Lower leg skin (tissue), 4 donors: ENCODE results near the gene C2CD5. TPM values are rescaled to one million over a fixed set of nuclear protein-coding genes. Genes with fewer than 3 reads are reported as not detected.

ENCODE experiments used
- DNase-seq, 2 donors: peaks; one replicate each; pipeline ENCODE4 v3.0.0-alpha.2; 2019; ENCODE audit warnings: low spot score in 2 of 2
- H3K4me3 ChIP-seq: fragments of 200-600 bp; sonication (generic); 2 replicates; pipeline ENCODE4 v1.5.1; 2017; ENCODE audit warnings: mild to moderate bottlenecking, low read depth; ENCODE audit not compliant: poor library complexity, severe bottlenecking
- POLR2A ChIP-seq, 2 donors: fragments of 450-650 bp; IDR thresholded peaks; one replicate each; pipeline ENCODE4 v1.6.1; 2016 to 2017; ENCODE audit warnings: antibody characterized with exemption in 2 of 2, mild to moderate bottlenecking in 1 of 2, moderate library complexity in 1 of 2
- WGBS, 2 donors: methylation state at CpG; one replicate each; pipeline ENCODE4 v1.1.5; 2018; 5-methylcytosine and 5-hydroxymethylcytosine counted together
- intact Hi-C: fragments of 100-400 bp; cut with DNase I; formaldehyde crosslinking; loops from one replicate; pipeline ENCODE4 v1.15.0; 2023; ENCODE audit warnings: low total_unique reads
- total RNA-seq, 4 donors: library from RNA; depleted of rRNA; stranded (reverse); fragments of >200 nt; gene quantifications; one replicate each; pipeline ENCODE4 v1.1.0, GENCODE V29; 2016
- TF ChIP-seq, protein P1 (sequence below), 3 donors: fragments of 450-650 bp; IDR thresholded peaks; one replicate each; pipeline ENCODE4 v1.5.1; 2016; ENCODE audit warnings: antibody characterized with exemption in 3 of 3, mild to moderate bottlenecking in 3 of 3, moderate library complexity in 2 of 3

Gene C2CD5
- total RNA-seq, 4 donors from 2014 or later: 19.3 to 22.6 (median 19.9) TPM

- WGBS, 2 donors: 75 to 90% methylated on average over 3 of the region's 3 CpGs
- H3K4me3 ChIP-seq: no peak overlapping the region
- no peak for DNase-seq
- intact Hi-C loops: no loop called here
- TF ChIP-seq POLR2A (IDR thresholded peaks at IDR 0.05): no peak
- TF ChIP-seq, protein P1, sequence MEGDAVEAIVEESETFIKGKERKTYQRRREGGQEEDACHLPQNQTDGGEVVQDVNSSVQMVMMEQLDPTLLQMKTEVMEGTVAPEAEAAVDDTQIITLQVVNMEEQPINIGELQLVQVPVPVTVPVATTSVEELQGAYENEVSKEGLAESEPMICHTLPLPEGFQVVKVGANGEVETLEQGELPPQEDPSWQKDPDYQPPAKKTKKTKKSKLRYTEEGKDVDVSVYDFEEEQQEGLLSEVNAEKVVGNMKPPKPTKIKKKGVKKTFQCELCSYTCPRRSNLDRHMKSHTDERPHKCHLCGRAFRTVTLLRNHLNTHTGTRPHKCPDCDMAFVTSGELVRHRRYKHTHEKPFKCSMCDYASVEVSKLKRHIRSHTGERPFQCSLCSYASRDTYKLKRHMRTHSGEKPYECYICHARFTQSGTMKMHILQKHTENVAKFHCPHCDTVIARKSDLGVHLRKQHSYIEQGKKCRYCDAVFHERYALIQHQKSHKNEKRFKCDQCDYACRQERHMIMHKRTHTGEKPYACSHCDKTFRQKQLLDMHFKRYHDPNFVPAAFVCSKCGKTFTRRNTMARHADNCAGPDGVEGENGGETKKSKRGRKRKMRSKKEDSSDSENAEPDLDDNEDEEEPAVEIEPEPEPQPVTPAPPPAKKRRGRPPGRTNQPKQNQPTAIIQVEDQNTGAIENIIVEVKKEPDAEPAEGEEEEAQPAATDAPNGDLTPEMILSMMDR (IDR thresholded peaks at IDR 0.05): no peak
Measured at GRCh38 chr12:22413592-22413991, 130.8 kb downstream of the C2CD5 start.

- WGBS, 2 donors: 40 to 41% methylated on average over 3 of the region's 3 CpGs
- H3K4me3 ChIP-seq: no peak overlapping the region
- intact Hi-C loops: no loop called here
- TF ChIP-seq, protein P1 (IDR thresholded peaks at IDR 0.05): no peak
- TF ChIP-seq POLR2A (IDR thresholded peaks at IDR 0.05): no peak
- no peak for DNase-seq
Measured at GRCh38 chr12:22412581-22412980, 131.8 kb downstream of the C2CD5 start.

DNA sequence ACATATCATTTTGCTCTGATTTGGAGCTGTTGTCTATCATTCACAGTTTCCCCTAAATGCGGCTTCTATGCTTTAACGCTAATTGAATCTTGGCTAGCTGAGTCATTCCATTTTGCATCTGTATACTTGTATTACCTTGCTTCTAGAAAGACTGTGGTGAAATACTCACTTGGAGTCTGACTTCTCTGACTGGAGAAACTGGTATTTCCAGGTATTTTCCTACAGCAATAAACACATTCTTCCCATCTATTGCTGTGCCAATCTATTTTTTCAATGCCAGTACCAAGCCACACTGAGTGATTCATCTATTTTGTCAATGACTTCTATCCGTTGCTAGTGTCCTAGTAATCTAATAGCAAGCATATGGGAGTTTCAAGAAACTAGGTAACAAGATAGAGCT is 133.9 kb downstream of the C2CD5 start:
- H3K4me3 ChIP-seq: no peak overlapping the region
- intact Hi-C loops: no loop called here
- TF ChIP-seq POLR2A (IDR thresholded peaks at IDR 0.05): no peak
- TF ChIP-seq, protein P1 (IDR thresholded peaks at IDR 0.05): no peak
- 45 to 47% methylated on average over 3 of the region's 3 CpGs for WGBS, 2 donors
- no peak for DNase-seq

DNA sequence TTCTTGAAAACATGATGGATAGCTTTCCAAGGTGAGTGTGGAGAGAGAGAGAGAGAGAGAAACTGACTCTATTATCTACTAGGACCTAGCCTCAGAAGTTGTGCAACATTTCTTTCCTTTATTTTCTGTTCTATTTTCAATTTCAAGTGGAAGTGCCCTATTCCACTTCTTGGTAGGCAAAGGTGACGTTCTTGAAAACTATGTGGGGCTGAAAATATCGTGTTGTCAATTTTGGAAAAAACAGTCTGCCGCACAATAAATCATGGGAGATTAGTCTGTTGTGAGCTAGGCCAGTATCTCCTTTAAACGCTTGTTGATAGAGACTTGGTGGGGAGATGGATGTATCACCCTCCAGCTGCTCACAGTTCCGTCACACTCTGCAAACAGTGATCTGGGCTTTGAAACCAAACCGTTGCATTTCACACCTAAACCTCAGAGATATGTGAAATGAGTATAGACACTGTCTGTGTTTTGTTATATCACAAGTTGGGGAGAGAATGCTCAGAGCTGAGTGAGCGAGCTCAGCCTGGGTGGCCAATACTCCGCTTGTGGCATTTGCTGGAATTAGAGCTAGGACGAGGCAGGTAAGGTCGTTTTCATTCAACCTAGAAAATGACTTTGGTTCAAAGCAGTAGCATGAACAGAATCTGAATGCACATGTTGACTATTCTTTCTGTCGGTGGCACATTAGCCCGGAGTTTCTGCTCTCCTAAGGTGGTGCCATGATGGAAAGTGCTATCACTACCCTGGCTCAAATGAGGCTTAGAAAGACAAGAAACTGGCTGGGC is 134.8 kb downstream of the C2CD5 start:
- intact Hi-C loops: no loop called here
- WGBS, 2 donors: 81 to 82% methylated on average over 12 of the region's 12 CpGs
- DNase-seq: no peak
- TF ChIP-seq, protein P1 (IDR thresholded peaks at IDR 0.05): no peak
- no peak for TF ChIP-seq POLR2A (IDR thresholded peaks at IDR 0.05)
- no peak overlapping the region for H3K4me3 ChIP-seq

DNA sequence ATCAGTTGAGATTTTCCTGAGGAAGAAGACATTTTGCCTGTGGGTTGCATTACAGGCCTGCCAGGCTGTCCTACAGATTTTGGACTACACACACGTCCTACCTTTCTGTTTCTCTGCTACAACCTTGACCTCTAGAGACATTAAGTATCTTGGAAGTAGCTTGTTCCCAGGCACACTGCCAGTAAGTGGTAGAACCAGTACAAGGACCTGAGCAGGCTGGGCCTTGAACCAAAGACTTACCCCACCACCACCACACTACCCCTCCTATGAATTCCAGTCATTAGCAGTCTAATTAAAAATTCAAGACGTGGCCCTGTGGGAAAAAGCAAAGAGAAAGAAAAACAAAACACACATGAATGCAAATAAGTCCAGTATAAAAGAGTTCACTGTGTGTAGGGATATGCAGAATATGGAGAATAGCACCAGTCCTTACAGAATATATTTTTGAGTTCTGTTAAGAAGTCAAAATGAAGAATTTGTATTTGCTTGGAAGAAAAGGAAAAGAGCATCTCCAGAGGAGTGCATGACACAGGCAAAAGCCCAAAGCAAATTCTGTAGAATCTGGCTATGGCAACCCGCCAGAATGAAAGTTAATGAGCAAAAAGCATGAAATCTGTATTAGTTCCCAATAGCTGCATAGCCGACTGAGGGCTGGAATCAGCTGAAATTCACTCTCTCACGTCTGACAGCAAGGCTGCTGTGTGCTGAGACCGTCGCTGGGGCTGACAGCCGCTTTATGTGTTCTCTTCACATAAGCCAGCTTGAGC is 135.5 kb downstream of the C2CD5 start:
- DNase-seq: peak in 1 of 2 donors; percentile 43
- 32 to 34% methylated on average over 8 of the region's 8 CpGs for WGBS, 2 donors
- intact Hi-C loops: no loop called here
- no peak overlapping the region for H3K4me3 ChIP-seq
- TF ChIP-seq POLR2A (IDR thresholded peaks at IDR 0.05): no peak
- TF ChIP-seq, protein P1 (IDR thresholded peaks at IDR 0.05): no peak
